Head of caudate nucleus (tissue), 42 donors: ENCODE data around the gene DSCAM.

Experiments
- DNase-seq, 42 donors: peaks; one replicate each; pipeline versions ENCODE4 v3.0.0 to v3.0.0-alpha.2; 2020 to 2021; ENCODE audit warnings: mixed read lengths in 7 of 42
- intact Hi-C: fragments of 100-400 bp; cut with DNase I; formaldehyde crosslinking; loops from one replicate; pipeline ENCODE4 v1.15.0; 2022

DSCAM gene

DNA sequence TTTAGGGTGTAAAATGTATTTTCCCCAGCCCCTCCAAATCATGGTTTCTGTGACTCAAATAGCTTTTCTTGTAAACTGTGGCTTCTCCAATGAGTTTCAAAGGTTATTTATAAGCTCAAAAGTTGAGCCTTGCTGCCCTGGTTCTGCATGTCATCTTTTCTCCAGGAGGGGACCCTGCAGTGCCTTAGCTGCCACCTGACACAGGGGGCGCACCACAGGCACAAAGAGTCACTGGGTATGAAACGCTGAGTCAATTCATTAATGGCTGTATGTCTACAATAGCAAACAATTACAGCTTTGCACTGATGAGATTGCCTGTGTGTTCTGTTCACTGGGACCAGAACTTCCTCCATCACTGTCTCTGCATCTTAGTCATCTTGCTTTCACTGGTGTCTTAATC is 878.9 kb downstream of the DSCAM start:
- intact Hi-C loops = no loop called here
- no peak for DNase-seq

DNA sequence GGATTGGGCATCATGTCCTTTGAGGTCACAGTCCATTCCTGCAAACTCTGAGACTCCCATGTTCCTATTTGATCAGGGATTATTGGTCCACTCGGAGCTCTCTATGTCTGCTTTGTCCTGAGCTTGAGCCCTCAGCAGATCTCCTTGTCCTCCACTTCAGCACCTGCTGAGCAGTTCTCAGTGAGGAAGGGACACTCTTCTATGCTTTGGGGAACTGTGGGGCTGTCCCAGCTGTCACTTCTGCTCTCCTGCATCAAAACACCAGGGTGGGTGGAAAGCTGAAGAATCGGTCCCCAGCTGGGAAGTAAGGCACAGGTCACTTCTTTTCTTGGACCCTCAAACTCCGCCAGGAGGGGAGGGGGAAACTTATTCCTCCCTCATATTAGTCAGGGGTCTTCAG is 880.2 kb downstream of the DSCAM start:
- DNase-seq = no peak
- intact Hi-C loops = no loop called here

DNA sequence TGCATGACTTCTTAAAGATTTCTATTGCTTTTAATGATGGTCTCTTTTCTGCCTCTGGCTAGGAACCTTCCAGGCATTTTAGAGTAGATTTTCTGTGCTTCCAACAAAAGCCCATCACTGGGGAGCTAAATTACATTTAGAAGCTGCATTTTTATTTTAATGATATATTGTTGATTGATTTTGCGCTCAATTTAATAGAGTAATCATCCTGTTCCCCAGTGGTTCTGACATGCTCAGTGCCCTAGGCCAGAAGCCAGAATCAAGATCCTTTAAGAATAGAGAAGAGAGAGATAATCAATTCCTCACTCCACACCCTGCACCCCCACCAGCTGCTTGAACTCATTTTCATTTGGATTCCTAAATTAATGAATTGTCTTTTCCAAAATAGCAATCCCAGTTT is 881.9 kb downstream of the DSCAM start:
- intact Hi-C loops = no loop called here
- DNase-seq = no peak

DNA sequence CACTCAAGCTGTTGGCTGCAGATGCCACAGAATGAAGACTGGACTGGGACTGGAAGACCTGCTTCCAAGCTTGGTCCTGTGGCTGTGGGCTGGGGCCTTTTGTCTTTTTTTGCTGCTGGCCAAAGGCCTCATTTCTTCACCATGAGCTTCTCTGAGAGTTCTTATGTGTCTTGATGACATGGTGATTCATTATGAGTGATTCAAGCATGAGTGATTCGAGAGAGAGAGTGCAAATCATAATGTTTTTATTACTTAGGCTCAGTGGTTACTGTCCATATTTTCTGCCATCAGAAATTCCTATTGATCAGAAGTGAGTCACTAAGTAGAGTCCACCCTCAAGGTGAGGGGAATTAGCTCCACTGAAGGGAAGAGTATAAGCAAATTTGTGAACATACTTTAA is 885.7 kb downstream of the DSCAM start:
- DNase-seq = no peak
- intact Hi-C loops = no loop called here
